SK-N-SH (cell line): ENCODE results near the gene KLHL42.

Experiments used
- EZH2phosphoT487 ChIP-seq: fragments of 200-600 bp; sonication (generic); IDR thresholded peaks from 2 replicates; pipeline ENCODE4 v1.6.1; 2017; ENCODE audit warnings: low read depth, mixed run types, mild to moderate bottlenecking, antibody characterized with exemption, moderate library complexity, borderline replicate concordance
- NFIC ChIP-seq: IDR thresholded peaks from 2 replicates; pipeline ENCODE4 v1.4.0; 2012; ENCODE audit warnings: borderline replicate concordance
- SMC3 ChIP-seq: IDR thresholded peaks from 2 replicates; pipeline ENCODE4 v1.6.1; 2012; ENCODE audit warnings: low read depth, low read length, improper control_type of control experiment
- TAF1 ChIP-seq: IDR thresholded peaks from 2 replicates; pipeline ENCODE4 v1.6.1; 2012; ENCODE audit warnings: low read depth, mild to moderate bottlenecking, low read length, moderate library complexity, borderline replicate concordance
- YY1 ChIP-seq: IDR thresholded peaks from 2 replicates; pipeline ENCODE4 v1.4.0; 2012; ENCODE audit warnings: low read depth, mild to moderate bottlenecking
- TF ChIP-seq, protein P1 (sequence below): fragments of 200-600 bp; sonication (generic); IDR thresholded peaks from 2 replicates; pipeline ENCODE4 v1.6.1; 2017; ENCODE audit warnings: antibody characterized with exemption, mild to moderate bottlenecking, moderate library complexity
- TF ChIP-seq, protein P2 (sequence below): IDR thresholded peaks from 2 replicates; pipeline ENCODE4 v1.6.1; 2012; ENCODE audit warnings: mild to moderate bottlenecking, low read depth, low read length, moderate library complexity
- TF ChIP-seq, protein P3 (sequence below): IDR thresholded peaks from 2 replicates; pipeline ENCODE4 v1.4.0; 2012; ENCODE audit warnings: low read depth, borderline replicate concordance
- TF ChIP-seq, protein P4 (sequence below): IDR thresholded peaks from 2 replicates; pipeline ENCODE4; 2012
- TF ChIP-seq, protein P5 (sequence below): IDR thresholded peaks from 2 replicates; pipeline ENCODE4 v1.4.0; 2012; ENCODE audit warnings: low read depth

DNA sequence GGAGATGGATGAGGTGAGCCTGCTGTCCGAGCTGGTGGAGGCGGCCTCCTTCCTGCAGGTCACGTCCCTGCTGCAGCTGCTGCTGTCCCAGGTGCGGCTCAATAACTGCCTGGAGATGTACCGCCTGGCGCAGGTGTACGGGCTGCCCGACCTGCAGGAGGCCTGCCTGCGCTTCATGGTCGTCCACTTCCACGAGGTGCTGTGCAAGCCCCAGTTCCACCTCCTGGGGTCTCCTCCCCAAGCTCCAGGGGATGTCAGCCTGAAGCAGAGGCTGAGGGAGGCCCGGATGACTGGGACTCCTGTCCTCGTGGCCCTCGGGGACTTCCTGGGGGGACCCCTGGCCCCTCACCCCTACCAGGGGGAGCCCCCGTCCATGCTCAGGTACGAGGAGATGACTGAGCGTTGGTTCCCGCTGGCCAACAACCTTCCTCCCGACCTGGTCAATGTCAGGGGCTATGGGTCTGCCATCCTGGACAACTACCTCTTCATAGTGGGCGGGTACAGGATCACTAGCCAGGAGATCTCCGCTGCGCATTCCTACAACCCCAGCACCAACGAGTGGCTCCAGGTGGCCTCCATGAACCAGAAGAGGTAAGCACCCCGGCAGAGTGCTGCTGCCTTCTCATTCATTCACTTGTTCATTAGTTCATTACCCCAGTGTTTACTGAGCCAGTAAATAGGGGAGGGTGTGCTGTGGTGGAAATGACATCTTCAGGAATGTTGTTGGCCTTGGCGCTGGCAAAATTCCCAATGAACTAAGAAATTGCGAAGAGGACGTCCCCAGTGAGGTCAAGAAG is 777 bp downstream of the KLHL42 start:
- TF ChIP-seq, protein P1, sequence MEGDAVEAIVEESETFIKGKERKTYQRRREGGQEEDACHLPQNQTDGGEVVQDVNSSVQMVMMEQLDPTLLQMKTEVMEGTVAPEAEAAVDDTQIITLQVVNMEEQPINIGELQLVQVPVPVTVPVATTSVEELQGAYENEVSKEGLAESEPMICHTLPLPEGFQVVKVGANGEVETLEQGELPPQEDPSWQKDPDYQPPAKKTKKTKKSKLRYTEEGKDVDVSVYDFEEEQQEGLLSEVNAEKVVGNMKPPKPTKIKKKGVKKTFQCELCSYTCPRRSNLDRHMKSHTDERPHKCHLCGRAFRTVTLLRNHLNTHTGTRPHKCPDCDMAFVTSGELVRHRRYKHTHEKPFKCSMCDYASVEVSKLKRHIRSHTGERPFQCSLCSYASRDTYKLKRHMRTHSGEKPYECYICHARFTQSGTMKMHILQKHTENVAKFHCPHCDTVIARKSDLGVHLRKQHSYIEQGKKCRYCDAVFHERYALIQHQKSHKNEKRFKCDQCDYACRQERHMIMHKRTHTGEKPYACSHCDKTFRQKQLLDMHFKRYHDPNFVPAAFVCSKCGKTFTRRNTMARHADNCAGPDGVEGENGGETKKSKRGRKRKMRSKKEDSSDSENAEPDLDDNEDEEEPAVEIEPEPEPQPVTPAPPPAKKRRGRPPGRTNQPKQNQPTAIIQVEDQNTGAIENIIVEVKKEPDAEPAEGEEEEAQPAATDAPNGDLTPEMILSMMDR, result no peak
- TF ChIP-seq NFIC (no peak), SMC3 (no peak), EZH2phosphoT487 (no peak), TAF1 (no peak), YY1 (no peak)
- TF ChIP-seq, protein P2, sequence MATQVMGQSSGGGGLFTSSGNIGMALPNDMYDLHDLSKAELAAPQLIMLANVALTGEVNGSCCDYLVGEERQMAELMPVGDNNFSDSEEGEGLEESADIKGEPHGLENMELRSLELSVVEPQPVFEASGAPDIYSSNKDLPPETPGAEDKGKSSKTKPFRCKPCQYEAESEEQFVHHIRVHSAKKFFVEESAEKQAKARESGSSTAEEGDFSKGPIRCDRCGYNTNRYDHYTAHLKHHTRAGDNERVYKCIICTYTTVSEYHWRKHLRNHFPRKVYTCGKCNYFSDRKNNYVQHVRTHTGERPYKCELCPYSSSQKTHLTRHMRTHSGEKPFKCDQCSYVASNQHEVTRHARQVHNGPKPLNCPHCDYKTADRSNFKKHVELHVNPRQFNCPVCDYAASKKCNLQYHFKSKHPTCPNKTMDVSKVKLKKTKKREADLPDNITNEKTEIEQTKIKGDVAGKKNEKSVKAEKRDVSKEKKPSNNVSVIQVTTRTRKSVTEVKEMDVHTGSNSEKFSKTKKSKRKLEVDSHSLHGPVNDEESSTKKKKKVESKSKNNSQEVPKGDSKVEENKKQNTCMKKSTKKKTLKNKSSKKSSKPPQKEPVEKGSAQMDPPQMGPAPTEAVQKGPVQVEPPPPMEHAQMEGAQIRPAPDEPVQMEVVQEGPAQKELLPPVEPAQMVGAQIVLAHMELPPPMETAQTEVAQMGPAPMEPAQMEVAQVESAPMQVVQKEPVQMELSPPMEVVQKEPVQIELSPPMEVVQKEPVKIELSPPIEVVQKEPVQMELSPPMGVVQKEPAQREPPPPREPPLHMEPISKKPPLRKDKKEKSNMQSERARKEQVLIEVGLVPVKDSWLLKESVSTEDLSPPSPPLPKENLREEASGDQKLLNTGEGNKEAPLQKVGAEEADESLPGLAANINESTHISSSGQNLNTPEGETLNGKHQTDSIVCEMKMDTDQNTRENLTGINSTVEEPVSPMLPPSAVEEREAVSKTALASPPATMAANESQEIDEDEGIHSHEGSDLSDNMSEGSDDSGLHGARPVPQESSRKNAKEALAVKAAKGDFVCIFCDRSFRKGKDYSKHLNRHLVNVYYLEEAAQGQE, result no peak
- TF ChIP-seq, protein P3, sequence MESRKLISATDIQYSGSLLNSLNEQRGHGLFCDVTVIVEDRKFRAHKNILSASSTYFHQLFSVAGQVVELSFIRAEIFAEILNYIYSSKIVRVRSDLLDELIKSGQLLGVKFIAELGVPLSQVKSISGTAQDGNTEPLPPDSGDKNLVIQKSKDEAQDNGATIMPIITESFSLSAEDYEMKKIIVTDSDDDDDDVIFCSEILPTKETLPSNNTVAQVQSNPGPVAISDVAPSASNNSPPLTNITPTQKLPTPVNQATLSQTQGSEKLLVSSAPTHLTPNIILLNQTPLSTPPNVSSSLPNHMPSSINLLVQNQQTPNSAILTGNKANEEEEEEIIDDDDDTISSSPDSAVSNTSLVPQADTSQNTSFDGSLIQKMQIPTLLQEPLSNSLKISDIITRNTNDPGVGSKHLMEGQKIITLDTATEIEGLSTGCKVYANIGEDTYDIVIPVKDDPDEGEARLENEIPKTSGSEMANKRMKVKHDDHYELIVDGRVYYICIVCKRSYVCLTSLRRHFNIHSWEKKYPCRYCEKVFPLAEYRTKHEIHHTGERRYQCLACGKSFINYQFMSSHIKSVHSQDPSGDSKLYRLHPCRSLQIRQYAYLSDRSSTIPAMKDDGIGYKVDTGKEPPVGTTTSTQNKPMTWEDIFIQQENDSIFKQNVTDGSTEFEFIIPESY, result no peak
- TF ChIP-seq, protein P4, sequence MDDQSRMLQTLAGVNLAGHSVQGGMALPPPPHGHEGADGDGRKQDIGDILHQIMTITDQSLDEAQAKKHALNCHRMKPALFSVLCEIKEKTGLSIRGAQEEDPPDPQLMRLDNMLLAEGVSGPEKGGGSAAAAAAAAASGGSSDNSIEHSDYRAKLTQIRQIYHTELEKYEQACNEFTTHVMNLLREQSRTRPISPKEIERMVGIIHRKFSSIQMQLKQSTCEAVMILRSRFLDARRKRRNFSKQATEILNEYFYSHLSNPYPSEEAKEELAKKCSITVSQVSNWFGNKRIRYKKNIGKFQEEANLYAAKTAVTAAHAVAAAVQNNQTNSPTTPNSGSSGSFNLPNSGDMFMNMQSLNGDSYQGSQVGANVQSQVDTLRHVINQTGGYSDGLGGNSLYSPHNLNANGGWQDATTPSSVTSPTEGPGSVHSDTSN, result no peak
- TF ChIP-seq, protein P5, sequence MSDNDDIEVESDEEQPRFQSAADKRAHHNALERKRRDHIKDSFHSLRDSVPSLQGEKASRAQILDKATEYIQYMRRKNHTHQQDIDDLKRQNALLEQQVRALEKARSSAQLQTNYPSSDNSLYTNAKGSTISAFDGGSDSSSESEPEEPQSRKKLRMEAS, result no peak
